Fibroblast of villous mesenchyme (primary cell): ENCODE measurements around the gene CCDC74A. TPM values are rescaled to one million over a fixed set of nuclear protein-coding genes. Genes with fewer than 3 reads are reported as not detected.
A peak's percentile ranks its signal among the peaks of the same experiment; 100 is the strongest.
"Not testable (repeated sequence)": the region's sequence is repeated elsewhere in the genome, so short reads cannot be mapped to it uniquely, and the experiment has no call there.

Source experiments
- DNase-seq: peaks from one replicate; pipeline ENCODE4 v3.0.0-alpha.2; 2010; ENCODE audit warnings: low read depth
- H3K4me3 ChIP-seq: 2 replicates; pipeline ENCODE4 v1.5.1; 2011; ENCODE audit warnings: low read depth, mild to moderate bottlenecking, low read length
- total RNA-seq: library from RNA; depleted of rRNA; stranded (reverse); fragments of >200 nt; gene quantifications from 2 replicates; pipeline ENCODE4 v1.2.3, GENCODE V29; 2012
- TF ChIP-seq, protein P1 (sequence below): IDR thresholded peaks from 2 replicates; pipeline ENCODE4 v1.5.1; 2012; ENCODE audit warnings: low read depth, mild to moderate bottlenecking, low read length; ENCODE audit not compliant: insufficient read depth

CCDC74A gene
- total RNA-seq, 1 donor, result 4.7 TPM

GRCh38 chr2:131492418-131493198 is 35.1 kb upstream of the CCDC74A start:
- DNase-seq, result peak; percentile 91
- H3K4me3 ChIP-seq, result peak overlapping the region; percentile 74
- TF ChIP-seq, protein P1, sequence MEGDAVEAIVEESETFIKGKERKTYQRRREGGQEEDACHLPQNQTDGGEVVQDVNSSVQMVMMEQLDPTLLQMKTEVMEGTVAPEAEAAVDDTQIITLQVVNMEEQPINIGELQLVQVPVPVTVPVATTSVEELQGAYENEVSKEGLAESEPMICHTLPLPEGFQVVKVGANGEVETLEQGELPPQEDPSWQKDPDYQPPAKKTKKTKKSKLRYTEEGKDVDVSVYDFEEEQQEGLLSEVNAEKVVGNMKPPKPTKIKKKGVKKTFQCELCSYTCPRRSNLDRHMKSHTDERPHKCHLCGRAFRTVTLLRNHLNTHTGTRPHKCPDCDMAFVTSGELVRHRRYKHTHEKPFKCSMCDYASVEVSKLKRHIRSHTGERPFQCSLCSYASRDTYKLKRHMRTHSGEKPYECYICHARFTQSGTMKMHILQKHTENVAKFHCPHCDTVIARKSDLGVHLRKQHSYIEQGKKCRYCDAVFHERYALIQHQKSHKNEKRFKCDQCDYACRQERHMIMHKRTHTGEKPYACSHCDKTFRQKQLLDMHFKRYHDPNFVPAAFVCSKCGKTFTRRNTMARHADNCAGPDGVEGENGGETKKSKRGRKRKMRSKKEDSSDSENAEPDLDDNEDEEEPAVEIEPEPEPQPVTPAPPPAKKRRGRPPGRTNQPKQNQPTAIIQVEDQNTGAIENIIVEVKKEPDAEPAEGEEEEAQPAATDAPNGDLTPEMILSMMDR, result peak; percentile 73

GRCh38 chr2:131493199-131493968 is 34.3 kb upstream of the CCDC74A start:
- peak; percentile 11 for DNase-seq
- peak overlapping the region; percentile 74 for H3K4me3 ChIP-seq

DNA sequence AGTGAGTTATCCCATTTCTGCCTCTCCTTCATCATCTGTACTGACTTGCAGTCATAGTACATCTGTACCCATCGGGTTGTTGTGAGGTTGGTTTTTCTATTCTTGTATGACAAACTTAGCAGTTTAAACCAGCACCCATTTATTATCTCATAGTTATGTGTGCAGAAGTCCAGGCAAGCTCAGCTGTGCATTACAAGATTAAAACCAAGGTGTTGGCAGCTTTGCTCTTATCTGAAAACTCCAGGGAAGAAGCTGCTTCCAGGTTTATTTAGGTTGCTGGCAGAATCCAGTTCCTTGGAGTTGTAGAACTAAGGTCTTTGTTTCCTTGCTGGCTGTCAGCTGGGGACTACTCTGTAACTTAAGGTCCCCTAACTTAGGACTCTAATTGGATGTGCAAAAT is 32.2 kb upstream of the CCDC74A start:
- DNase-seq, H3K4me3 ChIP-seq: not testable (repeated sequence)

More at GRCh38 chr2:131493199-131493968, 34.3 kb upstream of the CCDC74A start:
- TF ChIP-seq, protein P1, result no peak

DNA sequence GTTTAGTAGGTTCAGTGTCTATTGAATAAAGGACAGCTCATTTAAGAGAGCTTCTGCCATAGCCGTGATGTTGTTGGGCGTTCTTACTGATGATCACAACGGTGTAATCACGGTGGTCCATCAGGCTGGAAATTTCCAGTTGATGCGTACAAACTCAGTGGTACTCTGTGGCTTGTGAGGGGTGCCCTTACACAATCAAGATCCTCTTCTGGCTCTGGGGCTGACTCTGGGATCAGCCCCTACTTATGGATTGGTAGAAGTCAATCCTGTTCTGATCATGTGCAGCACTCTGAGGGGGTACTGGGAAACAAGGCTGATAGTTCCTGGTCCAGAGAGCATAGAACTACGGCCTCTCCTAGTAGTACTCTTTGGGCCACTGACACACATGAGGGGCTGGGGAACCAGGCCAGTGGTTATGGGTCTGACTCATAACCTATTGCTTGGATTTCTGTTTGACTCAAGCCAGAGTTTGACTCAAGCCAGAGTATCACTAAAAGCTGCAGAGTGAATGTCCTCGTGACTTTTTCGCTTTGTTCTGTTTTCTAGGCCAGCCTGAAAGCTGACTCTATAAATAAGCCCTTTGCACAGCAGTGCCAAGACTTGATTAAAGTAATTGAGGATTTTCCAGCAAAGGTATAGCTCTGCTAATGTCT is 29.2 kb upstream of the CCDC74A start:
- peak; percentile 50 for DNase-seq
- not testable (repeated sequence) for H3K4me3 ChIP-seq

GRCh38 chr2:131503587-131503986 is 24.1 kb upstream of the CCDC74A start:
- not testable (repeated sequence) for H3K4me3 ChIP-seq, DNase-seq

DNA sequence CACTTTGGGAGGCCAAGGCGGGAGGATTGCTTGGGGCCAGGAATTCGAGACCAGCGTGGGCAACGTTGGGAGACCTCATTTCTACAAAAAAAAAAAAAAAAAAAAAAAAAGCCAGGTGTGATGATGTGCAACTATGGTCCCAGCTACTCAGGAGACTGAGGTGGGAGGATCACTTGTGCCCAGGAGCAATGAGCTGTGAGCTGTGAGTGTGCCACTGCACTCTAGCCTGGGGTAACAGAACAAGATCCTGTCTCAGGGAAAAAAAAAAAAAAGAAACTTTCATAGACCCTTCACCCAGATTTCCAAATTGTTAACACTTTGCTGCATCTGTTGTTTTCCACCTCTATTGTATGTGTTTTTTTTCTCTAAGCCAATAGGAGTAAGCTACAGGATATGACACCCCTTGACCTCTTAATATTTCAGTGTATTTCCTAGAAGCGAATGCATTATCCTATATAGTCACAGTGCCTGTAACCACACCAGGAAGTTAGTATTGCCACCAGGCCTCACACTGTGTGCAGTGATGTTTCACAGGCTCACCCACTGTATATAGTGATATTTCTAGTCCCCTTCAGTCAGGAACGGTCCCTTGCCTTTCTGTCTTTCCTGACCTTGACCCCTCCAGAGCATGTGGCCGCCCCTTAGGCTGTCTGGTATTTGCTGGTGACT is 23.5 kb upstream of the CCDC74A start:
- not testable (repeated sequence) for DNase-seq, H3K4me3 ChIP-seq

- DNase-seq, result no peak
- no peak overlapping the region for H3K4me3 ChIP-seq
- TF ChIP-seq, protein P1, result no peak
Measured at GRCh38 chr2:131509615-131510014, 18.1 kb upstream of the CCDC74A start.

DNA sequence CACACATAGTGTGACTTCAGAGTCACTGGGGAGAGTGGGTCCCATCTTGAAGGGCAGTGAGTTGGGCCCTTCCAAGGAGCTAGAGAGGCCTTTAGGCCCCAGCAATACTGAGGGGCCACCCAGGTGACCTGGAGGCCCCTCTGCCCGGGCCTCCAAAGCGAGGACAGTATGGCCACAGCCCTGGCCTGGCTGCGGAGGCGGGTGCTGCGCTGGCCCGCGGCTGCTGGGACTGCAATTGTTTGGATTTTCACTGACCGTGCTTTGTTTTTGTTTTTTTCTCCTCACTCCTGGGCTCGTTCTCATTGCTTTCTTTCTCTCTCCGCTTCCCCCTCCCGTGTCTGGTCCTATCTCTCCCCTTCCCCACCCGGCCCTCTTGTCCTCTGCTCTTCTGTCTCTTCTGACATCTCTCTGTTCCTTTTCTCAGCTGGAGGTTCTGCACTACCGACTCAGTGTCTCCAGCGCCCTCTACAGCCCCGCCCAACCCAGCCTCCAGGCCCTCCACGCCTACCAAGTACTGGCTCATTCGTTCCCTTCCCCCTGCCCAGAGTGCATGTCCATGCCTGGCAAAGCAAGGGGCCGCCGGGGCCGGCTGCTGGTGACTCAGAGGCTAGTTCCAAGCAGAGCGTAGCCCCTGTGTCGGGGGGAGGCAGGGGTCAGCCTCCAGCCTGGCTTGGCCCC is 16.3 kb upstream of the CCDC74A start:
- DNase-seq, result not testable (repeated sequence)

GRCh38 chr2:131511969-131512870 is 15.5 kb upstream of the CCDC74A start:
- DNase-seq, H3K4me3 ChIP-seq: not testable (repeated sequence)

More for the DNA sequence above, 16.3 kb upstream of the CCDC74A start:
- TF ChIP-seq, protein P1, result peak; percentile 8
- not testable (repeated sequence) for H3K4me3 ChIP-seq

DNA sequence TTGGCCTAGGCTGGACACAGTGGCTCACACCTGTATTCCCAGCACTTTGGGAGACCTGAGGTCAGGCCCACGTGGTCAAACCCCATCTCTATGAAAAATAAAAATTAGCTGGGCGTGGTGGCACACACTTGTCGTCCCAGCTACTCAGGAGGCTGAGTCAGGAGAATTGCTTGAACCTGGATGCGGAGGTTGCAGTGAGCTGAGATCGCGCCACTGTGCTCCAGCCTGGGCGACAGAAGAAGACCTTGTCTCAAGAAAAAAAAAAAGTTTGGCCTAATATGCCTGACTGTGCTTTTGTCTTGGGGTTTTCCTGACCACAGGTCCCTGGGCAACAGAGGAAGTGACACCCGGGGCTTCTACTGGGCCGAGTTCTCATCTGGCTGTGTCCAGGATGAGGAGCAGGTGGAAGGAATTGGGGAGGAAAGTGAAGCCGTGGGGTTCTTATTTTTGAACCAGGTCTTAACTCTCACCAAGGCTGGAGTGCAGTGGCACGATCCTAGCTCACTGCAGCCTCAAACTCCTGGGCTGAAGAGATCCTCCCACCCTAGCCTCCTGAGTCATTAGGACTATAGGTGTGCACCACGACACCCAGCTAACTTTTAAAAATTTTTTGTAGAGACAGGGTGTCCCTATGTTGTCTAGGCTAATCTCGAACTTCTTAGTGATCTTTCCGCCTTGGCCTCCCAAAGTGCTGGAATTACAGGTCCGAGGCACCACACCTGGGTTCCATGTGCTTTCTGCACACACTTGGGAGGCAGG is 13.1 kb upstream of the CCDC74A start:
- H3K4me3 ChIP-seq, DNase-seq: not testable (repeated sequence)

DNA sequence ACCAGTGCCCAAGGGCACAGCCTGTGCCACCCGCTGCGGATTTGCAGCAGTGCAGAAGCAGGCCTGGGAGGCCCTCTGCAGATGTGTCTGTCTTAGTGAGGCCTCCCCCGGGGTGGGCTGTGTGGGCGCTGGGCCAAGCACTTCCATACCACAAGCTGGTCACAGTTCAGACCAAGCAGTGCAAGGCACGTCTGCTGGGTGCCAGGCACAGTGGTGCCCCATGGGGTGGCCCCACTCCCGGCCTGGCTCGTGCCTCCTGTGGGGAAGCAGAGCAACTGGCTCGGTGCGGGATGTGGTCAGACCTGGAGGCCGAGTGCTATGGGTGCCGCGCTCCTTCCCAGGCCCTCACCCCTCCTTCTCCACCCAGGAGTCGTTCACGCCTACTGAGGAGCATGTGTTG is 12.5 kb upstream of the CCDC74A start:
- H3K4me3 ChIP-seq, DNase-seq: not testable (repeated sequence)
